ENCODE measurements around the gene ID3.

ID3 gene

GRCh38 chr1:23528250-23528978 is 30.9 kb downstream of the ID3 start:
- TF ChIP-seq CTCF (conservative IDR thresholded peaks at IDR 0.05; ENCODE audit: low read length) = no peak
- H3K4me3 ChIP-seq (ENCODE audit: low read length) = no peak overlapping the region
- peak; percentile 81 for DNase-seq (ENCODE audit: low read depth)

- H3K4me3 ChIP-seq (ENCODE audit: low read length) = no peak overlapping the region
- no peak; the same call in 1 of the 2 replicates for TF ChIP-seq CTCF (conservative IDR thresholded peaks at IDR 0.05; ENCODE audit: low read length)
- DNase-seq (ENCODE audit: low read depth) = no peak
These were observed 31.4 kb downstream of the ID3 start for GRCh38 chr1:23527900-23528249.

- no peak for DNase-seq (ENCODE audit: low read depth)
- no peak for TF ChIP-seq CTCF (conservative IDR thresholded peaks at IDR 0.05; ENCODE audit: low read length)
- no peak overlapping the region for H3K4me3 ChIP-seq (ENCODE audit: low read length)
These were observed 31.9 kb downstream of the ID3 start for GRCh38 chr1:23527366-23527765.

GRCh38 chr1:23526329-23527041 is 32.8 kb downstream of the ID3 start:
- no peak overlapping the region for H3K4me3 ChIP-seq (ENCODE audit: low read length)
- DNase-seq (ENCODE audit: low read depth) = no peak
- no peak for TF ChIP-seq CTCF (conservative IDR thresholded peaks at IDR 0.05; ENCODE audit: low read length)

GRCh38 chr1:23525558-23526250 is 33.6 kb downstream of the ID3 start:
- H3K4me3 ChIP-seq (ENCODE audit: low read length) = no peak overlapping the region
- DNase-seq (ENCODE audit: low read depth) = no peak

GRCh38 chr1:23524716-23525401 is 34.4 kb downstream of the ID3 start:
- no peak overlapping the region for H3K4me3 ChIP-seq (ENCODE audit: low read length)
- TF ChIP-seq CTCF (conservative IDR thresholded peaks at IDR 0.05; ENCODE audit: low read length) = no peak
- DNase-seq (ENCODE audit: low read depth) = no peak

More at GRCh38 chr1:23525558-23526250, 33.6 kb downstream of the ID3 start:
- TF ChIP-seq CTCF (conservative IDR thresholded peaks at IDR 0.05; ENCODE audit: low read length) = no peak
